HepG2 (cell line): ENCODE measurements around the gene KCNK6. TPM values are rescaled to one million over a fixed set of nuclear protein-coding genes. Genes with fewer than 3 reads are reported as not detected.

ENCODE experiments used
- HDAC1 ChIP-seq: sonication (generic); formaldehyde crosslinking; IDR thresholded peaks from 2 replicates; pipeline ENCODE4 v1.5.1; 2020; ENCODE audit warnings: mild to moderate bottlenecking, missing genetic modification reagents
- NFRKB ChIP-seq: fragments of 450-650 bp; IDR thresholded peaks from 2 replicates; pipeline ENCODE4 v1.6.1; 2017
- PRDM10 ChIP-seq: sonication (generic); formaldehyde crosslinking; IDR thresholded peaks from 2 replicates; pipeline ENCODE4 v1.4.0; 2020; ENCODE audit warnings: low read depth, missing genetic modification reagents
- RCOR2 ChIP-seq: IDR thresholded peaks from 2 replicates; pipeline ENCODE4 v1.6.1; 2016; ENCODE audit warnings: missing biosample characterization, missing genetic modification reagents
- SNAPC5 ChIP-seq: sonication (generic); formaldehyde crosslinking; IDR thresholded peaks from 2 replicates; pipeline ENCODE4 v1.8.1; 2023; ENCODE audit warnings: mild to moderate bottlenecking, missing genetic modification reagents, borderline replicate concordance
- SP1 ChIP-seq, 2 experiments: fragments of 450-650 bp in 1 of 2; sonication (generic) in 1 of 2; formaldehyde crosslinking in 1 of 2; IDR thresholded peaks; 2 replicates each; pipeline versions ENCODE4 v1.4.0 to v1.6.1; 2016 to 2020; ENCODE audit warnings: missing genetic modification reagents in 1 of 2
- ZNF564 ChIP-seq: sonication (generic); formaldehyde crosslinking; IDR thresholded peaks from 2 replicates; pipeline ENCODE4 v1.8.1; 2023; ENCODE audit warnings: mild to moderate bottlenecking, missing genetic modification reagents
- polyA plus RNA-seq, 8 experiments: library from polyadenylated mRNA; depleted of rRNA in 3 of 8; stranded (reverse) in 7 of 8; unstranded in 1 of 8; fragments of >200 nt; fragmentation: Illumina TruSeq in 4 of 8; extraction: Trizol in 4 of 8; gene quantifications; 2 replicates each; pipeline versions ENCODE4 v1.2.1 to v1.2.3, GENCODE V29; 2011 to 2016; ENCODE audit warnings: low read depth in 4 of 8, missing spikeins in 1 of 8, mixed read lengths in 1 of 8; ENCODE audit not compliant: insufficient read depth in 1 of 8
- total RNA-seq, 5 experiments: library from RNA; depleted of rRNA; stranded (reverse); fragments of >200 nt; fragmentation: Illumina TruSeq; extraction: Trizol; gene quantifications; 2 replicates each; pipeline ENCODE4 v1.2.3, GENCODE V29; 2016; ENCODE audit warnings: low read depth in 1 of 5
- TF ChIP-seq, protein P1 (sequence below): IDR thresholded peaks from 2 replicates; pipeline ENCODE4 v1.6.1; 2016
- TF ChIP-seq, protein P2 (sequence below): sonication (generic); formaldehyde crosslinking; conservative IDR thresholded peaks from 2 replicates; pipeline ENCODE4 v1.4.0; 2020; ENCODE audit warnings: missing genetic modification reagents

Gene KCNK6
- total and polyA plus RNA-seq, 2 of the 13 experiments (the other 11 are each of a cell fraction or from before 2014, with no cell fraction given): 0.03 TPM; not detected in 1

DNA sequence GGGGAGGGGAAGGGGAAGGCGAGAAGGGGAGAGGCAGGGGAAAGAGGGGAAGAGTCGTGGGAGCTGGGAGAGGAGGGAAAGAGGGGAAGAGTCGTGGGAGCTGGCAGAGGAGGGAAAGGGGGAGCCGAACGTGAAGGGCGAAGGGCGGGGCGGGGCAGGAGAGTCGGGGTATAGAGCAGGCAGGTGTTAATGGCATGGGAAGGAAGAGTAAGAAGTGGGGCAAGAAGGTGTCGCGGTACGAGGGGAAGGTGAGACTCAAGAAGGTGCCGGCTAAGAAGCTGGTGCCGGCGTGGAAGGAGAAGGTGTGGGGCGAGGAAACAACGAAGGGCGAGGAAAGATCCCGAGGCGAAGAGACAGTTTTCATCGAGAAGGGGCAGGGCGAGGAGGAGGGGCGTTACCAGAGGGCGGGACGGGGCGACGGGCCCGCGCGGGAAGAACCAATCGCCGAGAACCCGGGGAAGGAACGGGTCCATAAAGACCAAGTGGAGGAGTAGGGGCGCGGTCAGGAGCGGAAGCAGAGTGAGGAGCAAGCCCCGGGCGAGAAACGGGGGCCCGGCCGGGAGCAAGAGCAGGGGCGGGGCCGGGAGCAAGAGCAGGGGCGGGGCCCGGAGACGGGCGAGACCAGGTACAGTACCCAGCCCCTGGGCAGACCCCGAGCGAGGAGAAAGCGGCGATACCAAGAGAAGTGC is 16.4 kb downstream of the KCNK6 start (continued):
- TF ChIP-seq, protein P1, sequence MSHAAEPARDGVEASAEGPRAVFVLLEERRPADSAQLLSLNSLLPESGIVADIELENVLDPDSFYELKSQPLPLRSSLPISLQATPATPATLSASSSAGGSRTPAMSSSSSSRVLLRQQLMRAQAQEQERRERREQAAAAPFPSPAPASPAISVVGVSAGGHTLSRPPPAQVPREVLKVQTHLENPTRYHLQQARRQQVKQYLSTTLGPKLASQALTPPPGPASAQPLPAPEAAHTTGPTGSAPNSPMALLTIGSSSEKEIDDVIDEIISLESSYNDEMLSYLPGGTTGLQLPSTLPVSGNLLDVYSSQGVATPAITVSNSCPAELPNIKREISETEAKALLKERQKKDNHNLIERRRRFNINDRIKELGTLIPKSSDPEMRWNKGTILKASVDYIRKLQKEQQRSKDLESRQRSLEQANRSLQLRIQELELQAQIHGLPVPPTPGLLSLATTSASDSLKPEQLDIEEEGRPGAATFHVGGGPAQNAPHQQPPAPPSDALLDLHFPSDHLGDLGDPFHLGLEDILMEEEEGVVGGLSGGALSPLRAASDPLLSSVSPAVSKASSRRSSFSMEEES (CRISPR knock-in tag): no peak; the same call in 1 of the 2 replicates
- no peak for TF ChIP-seq SNAPC5
- TF ChIP-seq RCOR2 (CRISPR knock-in tag): no peak
- TF ChIP-seq, protein P2, sequence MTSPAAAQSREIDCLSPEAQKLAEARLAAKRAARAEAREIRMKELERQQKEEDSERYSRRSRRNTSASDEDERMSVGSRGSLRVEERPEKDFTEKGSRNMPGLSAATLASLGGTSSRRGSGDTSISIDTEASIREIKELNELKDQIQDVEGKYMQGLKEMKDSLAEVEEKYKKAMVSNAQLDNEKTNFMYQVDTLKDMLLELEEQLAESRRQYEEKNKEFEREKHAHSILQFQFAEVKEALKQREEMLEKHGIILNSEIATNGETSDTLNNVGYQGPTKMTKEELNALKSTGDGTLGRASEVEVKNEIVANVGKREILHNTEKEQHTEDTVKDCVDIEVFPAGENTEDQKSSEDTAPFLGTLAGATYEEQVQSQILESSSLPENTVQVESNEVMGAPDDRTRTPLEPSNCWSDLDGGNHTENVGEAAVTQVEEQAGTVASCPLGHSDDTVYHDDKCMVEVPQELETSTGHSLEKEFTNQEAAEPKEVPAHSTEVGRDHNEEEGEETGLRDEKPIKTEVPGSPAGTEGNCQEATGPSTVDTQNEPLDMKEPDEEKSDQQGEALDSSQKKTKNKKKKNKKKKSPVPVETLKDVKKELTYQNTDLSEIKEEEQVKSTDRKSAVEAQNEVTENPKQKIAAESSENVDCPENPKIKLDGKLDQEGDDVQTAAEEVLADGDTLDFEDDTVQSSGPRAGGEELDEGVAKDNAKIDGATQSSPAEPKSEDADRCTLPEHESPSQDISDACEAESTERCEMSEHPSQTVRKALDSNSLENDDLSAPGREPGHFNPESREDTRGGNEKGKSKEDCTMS (CRISPR knock-in tag): no peak
- TF ChIP-seq NFRKB: no peak
- peak; percentile 12; the same call in 1 of the 2 replicates for TF ChIP-seq HDAC1
- peak; percentile 77 for TF ChIP-seq PRDM10 (CRISPR knock-in tag)
- no peak for TF ChIP-seq SP1 (IDR thresholded peaks at IDR 0.05)
- TF ChIP-seq SP1 (CRISPR knock-in tag; IDR thresholded peaks at IDR 0.05): peak; percentile 59
- TF ChIP-seq ZNF564 (CRISPR knock-in tag): no peak
